OCI-LY7 (cell line): ENCODE measurements around the gene PTPRJ. TPM values are rescaled to one million over a fixed set of nuclear protein-coding genes. Genes with fewer than 3 reads are reported as not detected.

Experiments used
- BruUV-seq: library from RNA; stranded (reverse); fragments of 400-500 nt; replicated peaks from 2 replicates; lab custom pipeline; 2021; lab: Mats Ljungman, UMichigan
- CTCF ChIA-PET: fragments of 300-600 bp; sonication (Branson Sonifier 250); formaldehyde crosslinking; loops from one replicate; lab custom pipeline; 2022; ENCODE audit warnings: antibody characterized with exemption; ENCODE audit not compliant: unreplicated experiment; lab: Charles Lee
- POLR2A ChIA-PET: fragments of 300-600 bp; sonication (Branson Sonifier 250); formaldehyde crosslinking; loops from one replicate; lab custom pipeline; 2022; ENCODE audit warnings: antibody characterized with exemption; lab: Charles Lee
- DNase-seq: peaks from one replicate; pipeline ENCODE4 v3.0.0-alpha.2; 2015; ENCODE audit warnings: low spot score
- H2AFZ ChIP-seq: fragments of 200-600 bp; sonication (generic), shearing (Covaris generic); 2 replicates; pipeline ENCODE4 v1.6.1; 2014; ENCODE audit warnings: mild to moderate bottlenecking, antibody characterized with exemption, low read length, moderate library complexity
- H3K27ac ChIP-seq: fragments of 200-600 bp; sonication (generic); 2 replicates; pipeline ENCODE4 v1.5.1; 2014; ENCODE audit warnings: mixed run types, low read depth, mild to moderate bottlenecking, moderate library complexity, low read length, inconsistent platforms; ENCODE audit not compliant: poor library complexity, severe bottlenecking
- H3K36me3 ChIP-seq: fragments of 200-600 bp; sonication (generic); 2 replicates; pipeline ENCODE4 v1.6.1; 2014; ENCODE audit warnings: mild to moderate bottlenecking, antibody characterized with exemption, low read length, moderate library complexity, mixed read lengths; ENCODE audit not compliant: insufficient read depth
- H3K4me1 ChIP-seq: fragments of 200-600 bp; sonication (generic); 2 replicates; pipeline ENCODE4 v1.5.1; 2014; ENCODE audit warnings: mild to moderate bottlenecking, low read length; ENCODE audit not compliant: insufficient read depth, poor library complexity, severe bottlenecking
- H3K4me2 ChIP-seq: fragments of 200-600 bp; sonication (generic); 2 replicates; pipeline ENCODE4 v1.6.1; 2014; ENCODE audit warnings: mild to moderate bottlenecking, low read length
- H3K4me3 ChIP-seq: fragments of 200-600 bp; sonication (generic); 2 replicates; pipeline ENCODE4 v1.5.1; 2014; ENCODE audit warnings: mild to moderate bottlenecking, low read depth, low read length; ENCODE audit not compliant: poor library complexity, severe bottlenecking
- H3K79me2 ChIP-seq: fragments of 200-600 bp; sonication (generic); 2 replicates; pipeline ENCODE4 v1.6.1; 2016; ENCODE audit warnings: low read depth, mild to moderate bottlenecking, low read length, moderate library complexity, mixed read lengths; ENCODE audit not compliant: insufficient read depth
- H3K9me2 ChIP-seq: fragments of 200-600 bp; sonication (generic); 2 replicates; pipeline ENCODE4 v1.6.1; 2016; ENCODE audit warnings: mild to moderate bottlenecking, low read length, mixed read lengths; ENCODE audit not compliant: insufficient read depth
- H3K9me3 ChIP-seq: fragments of 200-600 bp; sonication (generic); 2 replicates; pipeline ENCODE4 v1.6.1; 2014; ENCODE audit warnings: mild to moderate bottlenecking, mixed run types, low read length, mixed read lengths
- H4K20me1 ChIP-seq: fragments of 200-600 bp; sonication (generic); 2 replicates; pipeline ENCODE4 v1.6.1; 2014; ENCODE audit warnings: mild to moderate bottlenecking, antibody characterized with exemption, low read length, moderate library complexity, mixed read lengths; ENCODE audit not compliant: insufficient read depth
- CTCF ChIP-seq: fragments of 200-600 bp; sonication (generic); conservative IDR thresholded peaks from 2 replicates; pipeline ENCODE4 v1.5.1; 2014; ENCODE audit warnings: mild to moderate bottlenecking, antibody characterized with exemption, low read length, moderate library complexity, mixed read lengths
- EZH2phosphoT487 ChIP-seq: fragments of 200-600 bp; sonication (generic); IDR thresholded peaks from 2 replicates; pipeline ENCODE4 v1.6.1; 2018; ENCODE audit warnings: low read depth, borderline replicate concordance, mild to moderate bottlenecking, mixed run types, antibody characterized with exemption, low read length, moderate library complexity, mixed read lengths
- intact Hi-C: fragments of 100-400 bp; cut with micrococcal nuclease; formaldehyde crosslinking; loops from one replicate; pipeline ENCODE4 v1.10.0; 2022; ENCODE audit not compliant: unreplicated experiment
- total RNA-seq, 2 experiments: library from RNA; depleted of rRNA in 1 of 2; stranded (reverse); fragments of >200 nt in 1 of 2; shearing (Covaris generic) in 1 of 2; gene quantifications; 2 replicates each; pipeline ENCODE4 v1.2.3, GENCODE V29; 2014 to 2022

PTPRJ gene
- total RNA-seq, 2 experiments from 2014 or later: 5.4 to 28.3 TPM

GRCh38 chr11:48052183-48053044 is 72.1 kb downstream of the PTPRJ start:
- intact Hi-C loops: no loop called here
- no peaks in the 10 kb centered on the region for H3K9me2 ChIP-seq
- peaks cover 92% of the 10 kb centered on the region for H3K4me1 ChIP-seq
- DNase-seq: peak; percentile 47
- no peaks in the 10 kb centered on the region; the same call in 1 of the 2 replicates for H3K36me3 ChIP-seq
- ChIA-PET CTCF (interaction anchor here (1.0 to 1.9 kb wide), 3 partner anchors 11 to 53 kb away, joined by 3 to 5 read pairs (median 3); no protein-coding TSS in a partner anchor), POLR2A (interaction anchor here (0.6 to 2.9 kb wide), 11 partner anchors 8 to 75 kb away, joined by 3 to 18 read pairs (median 4); no protein-coding TSS in a partner anchor)
- no peaks in the 10 kb centered on the region for H3K9me3 ChIP-seq
- H2AFZ ChIP-seq: no peak overlapping the region
- H3K27ac ChIP-seq: peak overlapping the region; percentile 29
- TF ChIP-seq EZH2phosphoT487 (no peak), CTCF (peak; percentile 61)
- H3K79me2 ChIP-seq: peaks cover 13% of the 10 kb centered on the region; the same call in 1 of the 2 replicates
- peak overlapping the region; percentile 55 for H3K4me2 ChIP-seq
- no TSS peak for BruUV-seq
- H3K4me3 ChIP-seq: no peak overlapping the region
- peaks cover 26% of the 10 kb centered on the region for H4K20me1 ChIP-seq

DNA sequence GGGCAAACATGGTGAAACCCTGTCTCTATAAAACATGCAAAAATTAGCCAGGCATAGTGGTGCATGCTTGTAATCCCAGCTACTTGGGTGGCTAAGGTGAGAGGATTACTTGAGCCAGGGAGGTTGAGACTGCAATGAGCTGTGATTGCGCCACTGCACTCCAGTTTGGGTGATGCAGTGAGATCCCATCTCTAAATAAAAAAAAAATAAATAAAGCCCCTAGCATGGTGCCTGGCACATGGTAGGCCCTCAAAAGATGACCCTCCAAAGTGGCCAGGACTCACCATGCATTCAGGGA is 74.6 kb downstream of the PTPRJ start:
- ChIA-PET CTCF (no interaction called here), POLR2A (interaction anchor here (1.1 to 2.2 kb wide), 4 partner anchors 8 to 51 kb away, joined by 4 to 8 read pairs (median 4); no protein-coding TSS in a partner anchor)
- H2AFZ ChIP-seq: no peak overlapping the region
- intact Hi-C loops: no loop called here
- no peak overlapping the region for H3K4me3 ChIP-seq
- no peaks in the 10 kb centered on the region for H3K9me3 ChIP-seq
- H3K9me2 ChIP-seq: no peaks in the 10 kb centered on the region
- no peak overlapping the region for H3K27ac ChIP-seq
- no TSS peak for BruUV-seq
- H3K36me3 ChIP-seq: no peaks in the 10 kb centered on the region
- H3K4me2 ChIP-seq: peak overlapping the region; percentile 63
- H4K20me1 ChIP-seq: peaks cover 32% of the 10 kb centered on the region
- peaks cover 68% of the 10 kb centered on the region for H3K4me1 ChIP-seq
- TF ChIP-seq EZH2phosphoT487: no peak
- no peak for TF ChIP-seq CTCF
- peaks cover 9% of the 10 kb centered on the region; the same call in 1 of the 2 replicates for H3K79me2 ChIP-seq
- DNase-seq: no peak
